ENCODE measurements around the gene FRMD4A.

DNA sequence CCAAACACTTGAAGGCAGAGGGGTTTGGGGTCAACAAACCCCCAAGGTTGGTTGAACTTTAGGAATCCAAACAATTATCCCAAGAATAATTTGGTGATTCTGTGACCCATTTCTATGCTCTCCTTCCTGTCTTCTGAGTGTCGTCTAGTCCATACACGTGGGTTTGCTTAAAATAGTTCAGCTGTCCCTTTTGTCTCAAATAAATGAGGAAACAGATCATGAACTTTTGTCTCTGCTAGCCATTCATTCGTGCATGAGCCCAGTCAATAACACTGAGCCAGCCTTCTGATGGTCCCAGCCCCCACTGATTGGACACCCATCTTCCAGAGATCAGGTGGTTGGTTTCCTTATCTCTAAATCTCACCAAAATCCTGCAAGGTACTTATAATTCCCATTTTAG is 488.6 kb downstream of the FRMD4A start:
- TF ChIP-seq, protein P1, sequence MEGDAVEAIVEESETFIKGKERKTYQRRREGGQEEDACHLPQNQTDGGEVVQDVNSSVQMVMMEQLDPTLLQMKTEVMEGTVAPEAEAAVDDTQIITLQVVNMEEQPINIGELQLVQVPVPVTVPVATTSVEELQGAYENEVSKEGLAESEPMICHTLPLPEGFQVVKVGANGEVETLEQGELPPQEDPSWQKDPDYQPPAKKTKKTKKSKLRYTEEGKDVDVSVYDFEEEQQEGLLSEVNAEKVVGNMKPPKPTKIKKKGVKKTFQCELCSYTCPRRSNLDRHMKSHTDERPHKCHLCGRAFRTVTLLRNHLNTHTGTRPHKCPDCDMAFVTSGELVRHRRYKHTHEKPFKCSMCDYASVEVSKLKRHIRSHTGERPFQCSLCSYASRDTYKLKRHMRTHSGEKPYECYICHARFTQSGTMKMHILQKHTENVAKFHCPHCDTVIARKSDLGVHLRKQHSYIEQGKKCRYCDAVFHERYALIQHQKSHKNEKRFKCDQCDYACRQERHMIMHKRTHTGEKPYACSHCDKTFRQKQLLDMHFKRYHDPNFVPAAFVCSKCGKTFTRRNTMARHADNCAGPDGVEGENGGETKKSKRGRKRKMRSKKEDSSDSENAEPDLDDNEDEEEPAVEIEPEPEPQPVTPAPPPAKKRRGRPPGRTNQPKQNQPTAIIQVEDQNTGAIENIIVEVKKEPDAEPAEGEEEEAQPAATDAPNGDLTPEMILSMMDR (IDR thresholded peaks at IDR 0.05; ENCODE audit: poor library complexity) = no peak
- TF ChIP-seq EZH2 (IDR thresholded peaks at IDR 0.05; ENCODE audit: borderline replicate concordance) = no peak

All from hepatocyte (in vitro differentiated cells).